Measurements from ENCODE around the gene SLC9A7. TPM values are rescaled to one million over a fixed set of nuclear protein-coding genes. Genes with fewer than 3 reads are reported as not detected.

SLC9A7 gene
- total and polyA plus RNA-seq, 2 of the 13 experiments (the other 11 are each of a cell fraction or from before 2014, with no cell fraction given) = 5.8 to 7.2 TPM

DNA sequence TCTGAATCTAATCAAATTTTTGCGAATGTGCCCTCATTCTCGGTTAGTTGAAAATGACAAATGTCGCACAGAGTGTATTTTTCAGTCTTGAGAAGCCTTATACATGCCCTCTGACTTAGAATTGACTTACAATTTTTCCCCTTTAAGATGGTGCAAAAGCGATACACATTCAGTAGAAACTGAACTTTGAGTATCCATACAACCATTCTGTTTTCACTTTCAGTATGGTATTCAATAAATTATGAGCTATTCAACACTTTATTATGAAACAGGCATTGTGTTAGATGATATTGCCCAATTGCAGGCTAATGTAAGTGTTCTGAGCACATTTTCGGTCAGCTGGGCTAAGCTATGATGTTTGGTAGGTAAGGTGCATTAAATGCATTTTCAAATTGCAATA is 43.4 kb downstream of the SLC9A7 start (continued):
- TF ChIP-seq, protein P1, sequence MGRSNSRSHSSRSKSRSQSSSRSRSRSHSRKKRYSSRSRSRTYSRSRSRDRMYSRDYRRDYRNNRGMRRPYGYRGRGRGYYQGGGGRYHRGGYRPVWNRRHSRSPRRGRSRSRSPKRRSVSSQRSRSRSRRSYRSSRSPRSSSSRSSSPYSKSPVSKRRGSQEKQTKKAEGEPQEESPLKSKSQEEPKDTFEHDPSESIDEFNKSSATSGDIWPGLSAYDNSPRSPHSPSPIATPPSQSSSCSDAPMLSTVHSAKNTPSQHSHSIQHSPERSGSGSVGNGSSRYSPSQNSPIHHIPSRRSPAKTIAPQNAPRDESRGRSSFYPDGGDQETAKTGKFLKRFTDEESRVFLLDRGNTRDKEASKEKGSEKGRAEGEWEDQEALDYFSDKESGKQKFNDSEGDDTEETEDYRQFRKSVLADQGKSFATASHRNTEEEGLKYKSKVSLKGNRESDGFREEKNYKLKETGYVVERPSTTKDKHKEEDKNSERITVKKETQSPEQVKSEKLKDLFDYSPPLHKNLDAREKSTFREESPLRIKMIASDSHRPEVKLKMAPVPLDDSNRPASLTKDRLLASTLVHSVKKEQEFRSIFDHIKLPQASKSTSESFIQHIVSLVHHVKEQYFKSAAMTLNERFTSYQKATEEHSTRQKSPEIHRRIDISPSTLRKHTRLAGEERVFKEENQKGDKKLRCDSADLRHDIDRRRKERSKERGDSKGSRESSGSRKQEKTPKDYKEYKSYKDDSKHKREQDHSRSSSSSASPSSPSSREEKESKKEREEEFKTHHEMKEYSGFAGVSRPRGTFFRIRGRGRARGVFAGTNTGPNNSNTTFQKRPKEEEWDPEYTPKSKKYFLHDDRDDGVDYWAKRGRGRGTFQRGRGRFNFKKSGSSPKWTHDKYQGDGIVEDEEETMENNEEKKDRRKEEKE (IDR thresholded peaks at IDR 0.05) = no peak
- TF ChIP-seq, protein P2, sequence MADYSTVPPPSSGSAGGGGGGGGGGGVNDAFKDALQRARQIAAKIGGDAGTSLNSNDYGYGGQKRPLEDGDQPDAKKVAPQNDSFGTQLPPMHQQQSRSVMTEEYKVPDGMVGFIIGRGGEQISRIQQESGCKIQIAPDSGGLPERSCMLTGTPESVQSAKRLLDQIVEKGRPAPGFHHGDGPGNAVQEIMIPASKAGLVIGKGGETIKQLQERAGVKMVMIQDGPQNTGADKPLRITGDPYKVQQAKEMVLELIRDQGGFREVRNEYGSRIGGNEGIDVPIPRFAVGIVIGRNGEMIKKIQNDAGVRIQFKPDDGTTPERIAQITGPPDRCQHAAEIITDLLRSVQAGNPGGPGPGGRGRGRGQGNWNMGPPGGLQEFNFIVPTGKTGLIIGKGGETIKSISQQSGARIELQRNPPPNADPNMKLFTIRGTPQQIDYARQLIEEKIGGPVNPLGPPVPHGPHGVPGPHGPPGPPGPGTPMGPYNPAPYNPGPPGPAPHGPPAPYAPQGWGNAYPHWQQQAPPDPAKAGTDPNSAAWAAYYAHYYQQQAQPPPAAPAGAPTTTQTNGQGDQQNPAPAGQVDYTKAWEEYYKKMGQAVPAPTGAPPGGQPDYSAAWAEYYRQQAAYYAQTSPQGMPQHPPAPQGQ (CRISPR knock-in tag; IDR thresholded peaks at IDR 0.05; ENCODE audit: borderline replicate concordance) = no peak

DNA sequence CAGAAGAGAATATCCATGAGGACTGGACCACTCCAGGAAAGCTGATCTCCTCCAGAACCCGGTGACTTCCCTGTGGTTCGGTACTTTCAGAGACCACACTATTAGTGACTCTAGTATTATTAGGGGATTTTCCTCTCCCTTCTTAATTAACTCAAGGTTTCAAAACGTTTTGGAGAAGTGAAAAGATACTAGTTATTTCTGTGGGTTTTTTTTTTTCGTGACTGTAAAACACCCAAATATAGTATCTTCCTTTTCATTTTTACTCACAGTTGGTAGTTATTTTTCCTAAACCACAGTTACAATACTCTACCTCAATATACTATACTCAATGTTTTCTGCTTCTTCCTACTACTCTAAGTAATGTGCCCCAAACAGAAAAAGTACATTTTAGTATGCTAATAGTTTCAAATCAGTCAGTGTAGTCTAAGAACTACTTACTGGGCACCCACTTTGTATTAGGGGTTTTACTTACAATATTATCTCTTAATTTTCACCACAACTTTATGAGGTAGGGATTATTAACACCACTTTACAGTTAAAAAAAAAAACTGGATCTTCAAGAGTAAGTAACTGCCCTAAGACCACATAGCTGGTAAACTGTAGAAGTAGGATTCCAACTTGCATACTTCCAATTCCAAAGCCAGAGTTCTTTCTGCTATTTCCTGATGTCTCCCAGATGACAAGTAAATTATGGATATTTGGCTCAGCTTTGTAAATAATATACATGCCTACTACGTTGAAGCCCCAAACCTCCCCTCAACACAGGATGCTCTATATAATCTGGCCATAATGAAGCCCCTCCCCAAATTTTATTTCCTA is 45.0 kb downstream of the SLC9A7 start:
- ChIA-PET POLR2A (no interaction called here), CTCF (ENCODE audit: low intra/inter-chr PET ratio, low total read pairs) (no interaction called here)
- WGBS (ENCODE audit: low lambda C conversion rate) = 81% methylated on average over 5 of the region's 5 CpGs
- H3K4me1 ChIP-seq (ENCODE audit: insufficient read depth, low read length) = no peaks in the 10 kb centered on the region
- H3K27ac ChIP-seq (ENCODE audit: extremely low read length, insufficient read depth, low read length) = no peak overlapping the region
- FAIRE-seq (no peak), ATAC-seq (no peak), DNase-seq (ENCODE audit: low spot score) (no peak)
- no peak overlapping the region for H3K4me3 ChIP-seq (replicated peaks in 1 of 3; ENCODE audit: insufficient read depth in 1 of 3, low read depth in 2 of 3, low read length in 3 of 3)
- no peaks in the 10 kb centered on the region for H3K36me3 ChIP-seq (replicated peaks in 1 of 2; ENCODE audit: control insufficient read depth in 1 of 2, insufficient read depth in 2 of 2, low read length in 2 of 2)
- H2AFZ ChIP-seq (ENCODE audit: low read length) = no peak overlapping the region
- no peaks in the 10 kb centered on the region for H3K9me3 ChIP-seq (ENCODE audit: low read length)
- H4K20me1 ChIP-seq (ENCODE audit: insufficient read depth, low read length) = no peaks in the 10 kb centered on the region
- H3K27me3 ChIP-seq (ENCODE audit: control insufficient read depth in 1 of 2, insufficient read depth in 2 of 2, low read length in 2 of 2) = no peaks in the 10 kb centered on the region
- BruUV-seq (replicated peaks) = no TSS peak
- no peaks in the 10 kb centered on the region for H3K79me2 ChIP-seq (ENCODE audit: insufficient read depth, low read length)
- intact Hi-C loops (cut with micrococcal nuclease; ENCODE audit: unreplicated experiment) = no loop called here
- H3K4me2 ChIP-seq (ENCODE audit: low read depth, low read length) = no peak overlapping the region
- TF ChIP-seq NFE2L1 (CRISPR knock-in tag; IDR thresholded peaks at IDR 0.05; ENCODE audit: borderline replicate concordance) = no peak
- no peak for TF ChIP-seq KDM1A (CRISPR knock-in tag; IDR thresholded peaks at IDR 0.05)
- TF ChIP-seq ZNF446 (CRISPR knock-in tag; IDR thresholded peaks at IDR 0.05) = no peak
- TF ChIP-seq PPARG (CRISPR knock-in tag; conservative IDR thresholded peaks at IDR 0.05) = no peak
- TF ChIP-seq CHCHD3 (CRISPR knock-in tag; IDR thresholded peaks at IDR 0.05) = no peak
- TF ChIP-seq RELA (CRISPR knock-in tag; IDR thresholded peaks at IDR 0.05) = no peak
- H3K9ac ChIP-seq (ENCODE audit: insufficient read depth, low read depth, low read length) = no peak overlapping the region
- in situ Hi-C loops (cut with HindIII; ENCODE audit: extremely low pct_ligation_motif_present, low pct_unique_long_range_greater_than_20kb) = no loop called here

Data from HepG2 (cell line).